ENCODE measurements around the gene KHNYN.

- TF ChIP-seq POLR2A (IDR thresholded peaks at IDR 0.05) = no peak
- TF ChIP-seq CTCF (IDR thresholded peaks at IDR 0.05) = no peak
Observed at GRCh38 chr14:24408764-24409163, 21.0 kb upstream of the KHNYN start.
